GM18526 (cell line): ENCODE measurements around the gene PCDHB3.

Experiments
- POLR2A ChIP-seq: IDR thresholded peaks from 3 replicates; pipeline ENCODE4 v1.6.1; 2011; ENCODE audit not compliant: insufficient read length; ENCODE audit errors: extremely low read depth

The PCDHB3 gene

DNA sequence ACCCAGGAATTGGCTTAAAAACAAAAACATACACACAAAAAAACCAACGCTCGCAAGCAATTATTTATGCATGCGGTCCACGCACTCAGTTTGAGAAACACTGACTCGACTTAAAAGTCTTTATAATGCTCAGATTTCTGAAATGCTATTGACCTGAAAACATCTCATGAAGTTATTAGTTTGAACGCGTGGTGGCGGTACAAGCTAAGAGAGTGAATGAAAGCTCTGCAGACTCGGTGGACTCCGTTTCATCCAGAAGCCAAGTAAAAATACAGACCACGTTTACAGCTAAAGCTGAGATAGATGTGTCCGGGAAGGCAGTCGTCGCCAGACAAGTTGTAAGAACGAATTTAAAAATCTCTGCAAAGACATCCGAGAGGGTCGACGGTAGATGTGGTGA, 49.5 kb downstream of the PCDHB3 start, which contains the start of gene PCDHB6:
Gene PCDHB6 (plus strand): TSS at position 246 of the 400 bp plus-strand sequence. CDS start 201 bp downstream, outside the sequence.
- TF ChIP-seq POLR2A = no peak

GRCh38 chr5:141150224-141150992, 50.1 kb downstream of the PCDHB3 start:
- no peak for TF ChIP-seq POLR2A

DNA sequence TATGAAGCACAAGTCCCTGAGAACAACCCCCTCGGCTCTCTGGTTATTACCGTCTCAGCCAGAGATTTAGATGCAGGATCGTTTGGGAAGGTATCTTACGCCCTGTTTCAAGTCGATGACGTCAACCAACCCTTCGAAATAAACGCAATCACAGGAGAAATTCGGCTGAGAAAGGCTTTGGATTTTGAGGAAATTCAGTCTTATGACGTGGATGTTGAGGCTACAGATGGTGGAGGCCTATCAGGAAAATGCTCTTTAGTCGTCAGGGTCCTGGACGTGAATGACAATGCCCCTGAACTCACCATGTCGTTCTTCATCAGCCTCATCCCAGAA, 50.7 kb downstream of the PCDHB3 start:
- TF ChIP-seq POLR2A = no peak
